ENCODE data around the gene DHX58. TPM values are rescaled to one million over a fixed set of nuclear protein-coding genes. Genes with fewer than 3 reads are reported as not detected.

DHX58 gene
- polyA plus RNA-seq, 1 of the 3 experiments (the other 2 are of a cell fraction), result 1.2 TPM

DNA sequence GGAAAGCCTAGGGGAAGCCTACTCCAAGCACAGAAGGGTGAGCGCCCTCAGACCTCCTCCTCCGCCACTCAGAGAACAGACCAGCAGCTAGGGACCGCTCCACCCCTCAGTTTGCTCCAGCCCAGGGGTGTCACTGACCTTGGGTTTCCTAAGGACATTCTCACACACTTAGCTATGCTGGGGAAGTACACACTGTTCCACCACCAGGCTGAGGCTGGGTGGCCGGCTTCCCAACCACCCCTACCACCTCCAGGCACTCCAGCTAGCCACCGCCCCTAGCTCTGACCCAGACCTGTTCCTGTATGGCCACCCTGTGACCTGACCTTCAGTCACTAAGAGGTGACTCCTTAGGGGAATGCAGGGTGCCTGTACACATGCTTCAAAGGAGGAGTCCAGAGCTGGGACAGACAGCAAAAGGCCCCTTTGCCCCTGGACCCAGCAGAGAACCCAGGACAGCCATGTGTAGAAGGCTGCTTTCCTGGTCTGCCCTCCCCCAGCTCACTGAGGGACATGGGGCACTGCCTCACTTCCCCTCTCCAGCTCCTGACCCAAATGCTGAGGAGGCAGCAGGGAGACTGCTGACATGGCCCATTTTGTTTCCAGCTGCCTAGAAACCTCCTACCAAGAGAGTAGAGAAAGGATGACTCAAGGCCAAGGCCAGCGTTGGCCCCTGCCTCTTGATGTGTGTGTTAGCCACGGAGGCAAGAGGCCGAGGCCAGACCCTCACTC lies 16.8 kb upstream of the DHX58 start:
- Histone ChIP-seq H3K4me2 (no peak overlapping the region), H3K27ac (ENCODE audit: low read depth in 2 of 2, low read length in 1 of 2) (no peak overlapping the region), H3K79me2 (ENCODE audit: insufficient read depth) (peaks cover 46% of the 10 kb centered on the region), H3K9me3 (no peaks in the 10 kb centered on the region), H3K9me2 (no peaks in the 10 kb centered on the region), H2AFZ (ENCODE audit: low read depth) (no peak overlapping the region), H3K4me3 (ENCODE audit: low read depth in 2 of 2, low read length in 1 of 2) (no peak overlapping the region), H3K36me3 (replicated peaks in 1 of 2; ENCODE audit: control insufficient read depth in 1 of 2, insufficient read depth in 2 of 2, low read length in 1 of 2) (peaks cover 39 to 54% of the 10 kb centered on the region in 2 experiments), H3K9ac (no peak overlapping the region), H3K27me3 (ENCODE audit: insufficient read depth) (no peaks in the 10 kb centered on the region), H4K20me1 (ENCODE audit: insufficient read depth) (peaks cover 40% of the 10 kb centered on the region), H3F3A (replicated peaks; ENCODE audit: insufficient read depth) (peaks cover 7% of the 10 kb centered on the region), H3K4me1 (ENCODE audit: control insufficient read depth in 1 of 2, insufficient read depth in 2 of 2, low read depth in 1 of 2, low read length in 1 of 2) (peaks cover 12 to 22% of the 10 kb centered on the region in 2 experiments; a peak in 3 of 4 replicates)
- no peak for DNase-seq
- no peak for TF ChIP-seq RXRA (IDR thresholded peaks at IDR 0.05; ENCODE audit: borderline replicate concordance, low read depth)
- TF ChIP-seq SMC3 (IDR thresholded peaks at IDR 0.05; ENCODE audit: low read depth, low read length), result no peak
- no peak for TF ChIP-seq RCOR1 (IDR thresholded peaks at IDR 0.05; ENCODE audit: low read length)
- TF ChIP-seq MXI1 (IDR thresholded peaks at IDR 0.05; ENCODE audit: low read depth, low read length), result no peak
- TF ChIP-seq NFIC (IDR thresholded peaks at IDR 0.05; ENCODE audit: borderline replicate concordance), result no peak
- no peak for TF ChIP-seq RFX5 (IDR thresholded peaks at IDR 0.05; ENCODE audit: low read length)
- no peak for TF ChIP-seq POLR2AphosphoS5 (IDR thresholded peaks at IDR 0.05; ENCODE audit: low read depth, low read length)
- TF ChIP-seq, protein P1, sequence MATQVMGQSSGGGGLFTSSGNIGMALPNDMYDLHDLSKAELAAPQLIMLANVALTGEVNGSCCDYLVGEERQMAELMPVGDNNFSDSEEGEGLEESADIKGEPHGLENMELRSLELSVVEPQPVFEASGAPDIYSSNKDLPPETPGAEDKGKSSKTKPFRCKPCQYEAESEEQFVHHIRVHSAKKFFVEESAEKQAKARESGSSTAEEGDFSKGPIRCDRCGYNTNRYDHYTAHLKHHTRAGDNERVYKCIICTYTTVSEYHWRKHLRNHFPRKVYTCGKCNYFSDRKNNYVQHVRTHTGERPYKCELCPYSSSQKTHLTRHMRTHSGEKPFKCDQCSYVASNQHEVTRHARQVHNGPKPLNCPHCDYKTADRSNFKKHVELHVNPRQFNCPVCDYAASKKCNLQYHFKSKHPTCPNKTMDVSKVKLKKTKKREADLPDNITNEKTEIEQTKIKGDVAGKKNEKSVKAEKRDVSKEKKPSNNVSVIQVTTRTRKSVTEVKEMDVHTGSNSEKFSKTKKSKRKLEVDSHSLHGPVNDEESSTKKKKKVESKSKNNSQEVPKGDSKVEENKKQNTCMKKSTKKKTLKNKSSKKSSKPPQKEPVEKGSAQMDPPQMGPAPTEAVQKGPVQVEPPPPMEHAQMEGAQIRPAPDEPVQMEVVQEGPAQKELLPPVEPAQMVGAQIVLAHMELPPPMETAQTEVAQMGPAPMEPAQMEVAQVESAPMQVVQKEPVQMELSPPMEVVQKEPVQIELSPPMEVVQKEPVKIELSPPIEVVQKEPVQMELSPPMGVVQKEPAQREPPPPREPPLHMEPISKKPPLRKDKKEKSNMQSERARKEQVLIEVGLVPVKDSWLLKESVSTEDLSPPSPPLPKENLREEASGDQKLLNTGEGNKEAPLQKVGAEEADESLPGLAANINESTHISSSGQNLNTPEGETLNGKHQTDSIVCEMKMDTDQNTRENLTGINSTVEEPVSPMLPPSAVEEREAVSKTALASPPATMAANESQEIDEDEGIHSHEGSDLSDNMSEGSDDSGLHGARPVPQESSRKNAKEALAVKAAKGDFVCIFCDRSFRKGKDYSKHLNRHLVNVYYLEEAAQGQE (IDR thresholded peaks at IDR 0.05; ENCODE audit: low read depth, low read length), result no peak
- no peak for TF ChIP-seq ELF1 (IDR thresholded peaks at IDR 0.05)
- TF ChIP-seq SIN3A (IDR thresholded peaks at IDR 0.05; ENCODE audit: borderline replicate concordance, low read depth, low read length), result no peak
- TF ChIP-seq CHD2 (IDR thresholded peaks at IDR 0.05; ENCODE audit: low read length, partially characterized antibody), result no peak
- TF ChIP-seq, protein P2, sequence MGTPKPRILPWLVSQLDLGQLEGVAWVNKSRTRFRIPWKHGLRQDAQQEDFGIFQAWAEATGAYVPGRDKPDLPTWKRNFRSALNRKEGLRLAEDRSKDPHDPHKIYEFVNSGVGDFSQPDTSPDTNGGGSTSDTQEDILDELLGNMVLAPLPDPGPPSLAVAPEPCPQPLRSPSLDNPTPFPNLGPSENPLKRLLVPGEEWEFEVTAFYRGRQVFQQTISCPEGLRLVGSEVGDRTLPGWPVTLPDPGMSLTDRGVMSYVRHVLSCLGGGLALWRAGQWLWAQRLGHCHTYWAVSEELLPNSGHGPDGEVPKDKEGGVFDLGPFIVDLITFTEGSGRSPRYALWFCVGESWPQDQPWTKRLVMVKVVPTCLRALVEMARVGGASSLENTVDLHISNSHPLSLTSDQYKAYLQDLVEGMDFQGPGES (IDR thresholded peaks at IDR 0.05; ENCODE audit: low read depth, low read length), result no peak
- no peak for TF ChIP-seq GATA2 (CRISPR knock-in tag; IDR thresholded peaks at IDR 0.05)
- TF ChIP-seq MEF2A (IDR thresholded peaks at IDR 0.05; ENCODE audit: borderline replicate concordance, low read depth), result no peak
- TF ChIP-seq, protein P3, sequence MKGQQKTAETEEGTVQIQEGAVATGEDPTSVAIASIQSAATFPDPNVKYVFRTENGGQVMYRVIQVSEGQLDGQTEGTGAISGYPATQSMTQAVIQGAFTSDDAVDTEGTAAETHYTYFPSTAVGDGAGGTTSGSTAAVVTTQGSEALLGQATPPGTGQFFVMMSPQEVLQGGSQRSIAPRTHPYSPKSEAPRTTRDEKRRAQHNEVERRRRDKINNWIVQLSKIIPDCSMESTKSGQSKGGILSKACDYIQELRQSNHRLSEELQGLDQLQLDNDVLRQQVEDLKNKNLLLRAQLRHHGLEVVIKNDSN (IDR thresholded peaks at IDR 0.05; ENCODE audit: borderline replicate concordance, low read depth), result no peak
- ChIA-PET POLR2A (no interaction called here), CTCF (no interaction called here)
- WGBS (ENCODE audit: low lambda C conversion rate), result 92% methylated on average over 5 of the region's 8 CpGs

All from SK-N-SH (cell line).